IPS-20b (cell line): Measurements from ENCODE around the gene PARP14.

Experiments used
- H3K27ac ChIP-seq: one replicate; pipeline ENCODE4 v1.5.1; 2013; ENCODE audit warnings: low read length
- H3K27me3 ChIP-seq: 2 replicates; pipeline ENCODE4 v1.6.1; 2013; ENCODE audit warnings: mild to moderate bottlenecking, low read length, inconsistent platforms; ENCODE audit not compliant: insufficient read depth
- H3K36me3 ChIP-seq: 2 replicates; pipeline ENCODE4 v1.6.1; 2013; ENCODE audit warnings: low read depth, mild to moderate bottlenecking, inconsistent platforms, low read length, moderate library complexity; ENCODE audit not compliant: insufficient read depth
- H3K4me1 ChIP-seq: 2 replicates; pipeline ENCODE4 v1.6.1; 2013; ENCODE audit warnings: mild to moderate bottlenecking, control low read depth, inconsistent platforms, low read length, moderate library complexity; ENCODE audit not compliant: insufficient read depth
- H3K4me3 ChIP-seq: 2 replicates; pipeline ENCODE4 v1.5.1; 2013; ENCODE audit warnings: mild to moderate bottlenecking, low read length, inconsistent platforms
- H3K9ac ChIP-seq: 2 replicates; pipeline ENCODE4 v1.6.1; 2013; ENCODE audit warnings: low read depth, mild to moderate bottlenecking, inconsistent platforms, low read length, moderate library complexity
- H3K9me3 ChIP-seq: 2 replicates; pipeline ENCODE4 v1.6.1; 2013; ENCODE audit warnings: mild to moderate bottlenecking, low read depth, low read length, inconsistent platforms; ENCODE audit not compliant: insufficient read depth

The PARP14 gene

GRCh38 chr3:122660297-122660974 lies 20.2 kb upstream of the PARP14 start:
- Histone ChIP-seq H3K36me3 (no peaks in the 10 kb centered on the region), H3K27me3 (0 out of 2 replicates have a peak, but pooled peaks cover 7% of the 10 kb centered on the region), H3K9me3 (no peaks in the 10 kb centered on the region), H3K9ac (no peak overlapping the region), H3K4me1 (no peaks in the 10 kb centered on the region), H3K27ac (no peak overlapping the region), H3K4me3 (no peak overlapping the region)

DNA sequence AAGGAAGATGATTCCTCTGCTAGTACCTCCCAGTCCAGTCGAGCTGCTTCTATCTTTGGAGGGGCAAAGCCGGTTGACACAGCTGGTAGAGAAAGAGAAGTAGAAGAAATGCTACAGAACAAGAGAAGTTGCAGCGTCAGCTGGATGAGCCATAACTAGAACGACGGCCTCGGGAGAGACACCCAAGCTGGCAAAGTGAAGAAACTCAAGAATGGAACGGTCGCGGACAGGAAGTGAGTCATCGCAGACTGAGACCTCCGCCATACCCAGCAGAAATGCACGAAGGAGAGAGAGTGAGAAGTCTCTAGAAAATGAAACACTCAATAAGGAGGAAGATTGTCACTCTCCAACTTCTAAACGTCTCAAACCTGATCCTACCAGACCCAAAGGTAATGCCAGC lies 19.0 kb upstream of the PARP14 start:
- H3K36me3 ChIP-seq: no peaks in the 10 kb centered on the region
- H3K4me3 ChIP-seq: no peak overlapping the region
- no peaks in the 10 kb centered on the region for H3K9me3 ChIP-seq
- no peak overlapping the region for H3K27ac ChIP-seq
- H3K9ac ChIP-seq: no peak overlapping the region
- H3K27me3 ChIP-seq: 0 out of 2 replicates have a peak, but pooled peaks cover 7% of the 10 kb centered on the region
- no peaks in the 10 kb centered on the region for H3K4me1 ChIP-seq

DNA sequence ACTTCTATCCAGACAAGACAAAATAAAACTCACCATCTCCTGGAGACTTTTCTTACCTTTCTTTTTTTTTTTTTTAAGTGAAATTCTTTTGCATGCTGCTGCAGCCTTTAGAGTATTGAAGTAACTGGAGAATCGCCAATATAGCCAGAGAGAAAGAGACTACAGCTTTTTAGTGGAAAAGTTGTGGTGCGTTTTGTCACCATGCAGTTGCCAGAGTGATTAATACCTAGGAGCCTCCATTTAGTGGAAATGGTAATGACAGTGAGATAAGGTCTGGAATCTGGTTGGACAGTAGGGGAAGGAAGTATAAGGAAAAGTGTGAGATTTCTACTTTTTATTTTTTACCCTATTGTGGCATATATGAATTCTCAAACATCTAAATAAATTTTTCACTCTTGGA lies 18.1 kb upstream of the PARP14 start:
- no peaks in the 10 kb centered on the region for H3K9me3 ChIP-seq
- 0 out of 2 replicates have a peak, but pooled peaks cover 7% of the 10 kb centered on the region for H3K27me3 ChIP-seq
- H3K36me3 ChIP-seq: no peaks in the 10 kb centered on the region
- H3K9ac ChIP-seq: no peak overlapping the region
- no peak overlapping the region for H3K27ac ChIP-seq
- no peak overlapping the region for H3K4me3 ChIP-seq
- H3K4me1 ChIP-seq: no peaks in the 10 kb centered on the region

- Histone ChIP-seq H3K27me3 (0 out of 2 replicates have a peak, but pooled peaks cover 7% of the 10 kb centered on the region), H3K9me3 (no peaks in the 10 kb centered on the region), H3K9ac (no peak overlapping the region), H3K36me3 (no peaks in the 10 kb centered on the region), H3K4me3 (no peak overlapping the region), H3K27ac (no peak overlapping the region), H3K4me1 (no peaks in the 10 kb centered on the region)
These were observed 15.3 kb upstream of the PARP14 start for GRCh38 chr3:122665226-122665786.

- Histone ChIP-seq H3K9ac (no peak overlapping the region), H3K4me1 (no peaks in the 10 kb centered on the region), H3K9me3 (no peaks in the 10 kb centered on the region), H3K4me3 (no peak overlapping the region), H3K27ac (no peak overlapping the region), H3K27me3 (0 out of 2 replicates have a peak, but pooled peaks cover 7% of the 10 kb centered on the region), H3K36me3 (no peaks in the 10 kb centered on the region)
These were observed 14.8 kb upstream of the PARP14 start for GRCh38 chr3:122665881-122666280.

GRCh38 chr3:122668930-122669730 lies 11.5 kb upstream of the PARP14 start:
- H3K27me3 ChIP-seq: no peaks in the 10 kb centered on the region
- no peak overlapping the region for H3K9ac ChIP-seq
- H3K4me3 ChIP-seq: no peak overlapping the region
- no peaks in the 10 kb centered on the region for H3K36me3 ChIP-seq
- H3K9me3 ChIP-seq: no peaks in the 10 kb centered on the region
- H3K4me1 ChIP-seq: no peaks in the 10 kb centered on the region
- no peak overlapping the region for H3K27ac ChIP-seq

- Histone ChIP-seq H3K9me3 (no peaks in the 10 kb centered on the region), H3K4me3 (no peak overlapping the region), H3K9ac (no peak overlapping the region), H3K4me1 (no peaks in the 10 kb centered on the region), H3K27ac (no peak overlapping the region), H3K36me3 (no peaks in the 10 kb centered on the region), H3K27me3 (no peaks in the 10 kb centered on the region)
These were observed 9.1 kb upstream of the PARP14 start for GRCh38 chr3:122671553-122671952.

- no peaks in the 10 kb centered on the region for H3K9me3 ChIP-seq
These were observed 6.3 kb upstream of the PARP14 start for GRCh38 chr3:122674339-122674738.

GRCh38 chr3:122676759-122677158 lies 3.9 kb upstream of the PARP14 start:
- Histone ChIP-seq H3K9ac (no peak overlapping the region), H3K27ac (no peak overlapping the region), H3K4me3 (no peak overlapping the region), H3K27me3 (peaks cover 22% of the 10 kb centered on the region; the same call in 1 of the 2 replicates), H3K36me3 (no peaks in the 10 kb centered on the region), H3K9me3 (no peaks in the 10 kb centered on the region), H3K4me1 (peaks cover 8% of the 10 kb centered on the region; the same call in 1 of the 2 replicates)

More at GRCh38 chr3:122674339-122674738, 6.3 kb upstream of the PARP14 start:
- peaks cover 2% of the 10 kb centered on the region; the same call in 1 of the 2 replicates for H3K27me3 ChIP-seq
- H3K4me1 ChIP-seq: no peaks in the 10 kb centered on the region; the same call in 1 of the 2 replicates
- H3K9ac ChIP-seq: no peak overlapping the region
- H3K4me3 ChIP-seq: no peak overlapping the region
- no peaks in the 10 kb centered on the region for H3K36me3 ChIP-seq
- no peak overlapping the region for H3K27ac ChIP-seq

DNA sequence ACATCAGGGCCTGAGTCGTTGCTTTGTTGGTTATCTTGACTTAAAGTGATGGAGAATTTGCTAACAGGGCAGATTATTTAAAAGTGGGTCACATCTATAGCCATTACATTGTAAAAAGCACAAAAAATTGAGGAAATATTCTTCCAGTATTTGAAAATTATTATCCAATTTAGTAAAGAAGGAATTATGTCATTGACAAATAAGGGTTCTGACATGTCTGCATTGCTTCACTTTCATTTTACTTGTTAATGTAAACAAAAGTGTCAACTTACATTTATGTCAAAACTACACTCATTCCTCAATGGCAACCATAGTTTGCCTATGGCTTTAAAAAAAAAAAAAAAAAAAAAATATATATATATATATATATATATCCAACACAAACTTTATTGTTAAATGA lies 3.4 kb upstream of the PARP14 start:
- no peak overlapping the region for H3K4me3 ChIP-seq
- H3K4me1 ChIP-seq: peaks cover 8% of the 10 kb centered on the region; the same call in 1 of the 2 replicates
- H3K36me3 ChIP-seq: no peaks in the 10 kb centered on the region
- H3K27ac ChIP-seq: no peak overlapping the region
- no peaks in the 10 kb centered on the region for H3K9me3 ChIP-seq
- H3K27me3 ChIP-seq: peaks cover 26% of the 10 kb centered on the region; the same call in 1 of the 2 replicates
- H3K9ac ChIP-seq: no peak overlapping the region

GRCh38 chr3:122678506-122678905 lies 2.1 kb upstream of the PARP14 start:
- Histone ChIP-seq H3K9ac (no peak overlapping the region), H3K4me1 (peaks cover 8% of the 10 kb centered on the region; the same call in 1 of the 2 replicates), H3K9me3 (no peaks in the 10 kb centered on the region), H3K4me3 (no peak overlapping the region), H3K27me3 (peaks cover 27% of the 10 kb centered on the region; the same call in 1 of the 2 replicates), H3K27ac (no peak overlapping the region), H3K36me3 (no peaks in the 10 kb centered on the region)
